ENCODE results near the gene NUMBL. TPM values are rescaled to one million over a fixed set of nuclear protein-coding genes. Genes with fewer than 3 reads are reported as not detected.
A peak's percentile ranks its signal among the peaks of the same experiment; 100 is the strongest.

The NUMBL gene
- total RNA-seq, 1 donor from 2014 or later: 32.0 TPM

GRCh38 chr19:40695881-40696280, 5.4 kb upstream of the NUMBL start:
- no peak overlapping the region for H3K4me3 ChIP-seq (ENCODE audit: low read depth, low read length)
- DNase-seq (ENCODE audit: low read depth): no peak
- TF ChIP-seq CTCF (conservative IDR thresholded peaks at IDR 0.05; ENCODE audit: low read depth, low read length): no peak

GRCh38 chr19:40693896-40694295, 3.4 kb upstream of the NUMBL start:
- no peak for TF ChIP-seq CTCF (conservative IDR thresholded peaks at IDR 0.05; ENCODE audit: low read depth, low read length)
- no peak for DNase-seq (ENCODE audit: low read depth)
- no peak overlapping the region for H3K4me3 ChIP-seq (ENCODE audit: low read depth, low read length)

GRCh38 chr19:40693150-40693788, 2.8 kb upstream of the NUMBL start:
- no peak for TF ChIP-seq CTCF (conservative IDR thresholded peaks at IDR 0.05; ENCODE audit: low read depth, low read length)
- H3K4me3 ChIP-seq (ENCODE audit: low read depth, low read length): no peak overlapping the region
- no peak for DNase-seq (ENCODE audit: low read depth)

GRCh38 chr19:40692212-40692551, 1.7 kb upstream of the NUMBL start:
- DNase-seq (ENCODE audit: low read depth): no peak
- no peak overlapping the region for H3K4me3 ChIP-seq (ENCODE audit: low read depth, low read length)
- no peak for TF ChIP-seq CTCF (conservative IDR thresholded peaks at IDR 0.05; ENCODE audit: low read depth, low read length)

- no peak overlapping the region for H3K4me3 ChIP-seq (ENCODE audit: low read depth, low read length)
- DNase-seq (ENCODE audit: low read depth): no peak
Measured at GRCh38 chr19:40691421-40692211, 1.2 kb upstream of the NUMBL start.

GRCh38 chr19:40690693-40691420, 406 bp upstream of the NUMBL start:
- DNase-seq (ENCODE audit: low read depth): no peak
- no peak for TF ChIP-seq CTCF (conservative IDR thresholded peaks at IDR 0.05; ENCODE audit: low read depth, low read length)
- peak overlapping the region; percentile 64 for H3K4me3 ChIP-seq (ENCODE audit: low read depth, low read length)

More at GRCh38 chr19:40691421-40692211, 1.2 kb upstream of the NUMBL start:
- no peak for TF ChIP-seq CTCF (conservative IDR thresholded peaks at IDR 0.05; ENCODE audit: low read depth, low read length)
